HG03064 (cell line): ENCODE results near the gene TBXA2R.
"Not testable (repeated sequence)": the region's sequence is repeated elsewhere in the genome, so short reads cannot be mapped to it uniquely, and the experiment has no call there.

ENCODE experiments used
- ATAC-seq: cut with Tn5 transposase; IDR thresholded peaks from one replicate; pipeline ENCODE4 v1.9.1; 2021; ENCODE audit warnings: low read depth; ENCODE audit not compliant: unreplicated experiment

The TBXA2R gene

DNA sequence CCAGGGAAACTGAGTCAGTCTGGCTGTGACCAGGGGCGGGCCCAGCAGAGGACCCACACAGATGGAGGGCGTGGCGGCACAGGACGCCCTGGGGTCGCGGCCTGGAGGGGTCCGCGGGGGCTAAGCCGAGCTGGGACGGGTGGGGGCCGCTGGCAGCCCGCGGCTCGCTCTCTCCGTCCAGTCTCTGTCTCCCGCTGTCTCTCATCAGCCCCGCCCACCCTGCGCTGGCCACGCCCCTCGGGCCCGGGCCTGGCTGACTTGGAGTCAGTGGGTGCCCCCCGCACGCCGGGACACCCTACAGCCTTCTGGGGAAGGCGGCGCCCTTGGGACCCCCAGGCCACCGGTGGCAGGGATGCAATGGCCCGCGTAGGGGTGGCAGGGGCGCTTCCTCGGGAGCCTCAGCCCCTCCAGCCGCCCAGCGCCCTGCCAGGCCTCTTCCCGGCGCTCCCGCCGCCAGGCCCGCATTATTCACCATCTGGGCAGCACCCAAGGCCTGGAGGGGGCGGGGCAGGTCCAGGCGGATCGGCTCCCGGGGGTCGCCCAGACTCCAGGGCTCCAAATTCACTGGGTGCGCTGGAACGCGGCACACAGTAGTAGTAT, at the start of gene TBXA2R:
Gene TBXA2R, minus strand, starts transcription at position 186 of the 600 bp plus-strand sequence. CDS start 6,241 bp downstream, outside the sequence.
- no peak for ATAC-seq

DNA sequence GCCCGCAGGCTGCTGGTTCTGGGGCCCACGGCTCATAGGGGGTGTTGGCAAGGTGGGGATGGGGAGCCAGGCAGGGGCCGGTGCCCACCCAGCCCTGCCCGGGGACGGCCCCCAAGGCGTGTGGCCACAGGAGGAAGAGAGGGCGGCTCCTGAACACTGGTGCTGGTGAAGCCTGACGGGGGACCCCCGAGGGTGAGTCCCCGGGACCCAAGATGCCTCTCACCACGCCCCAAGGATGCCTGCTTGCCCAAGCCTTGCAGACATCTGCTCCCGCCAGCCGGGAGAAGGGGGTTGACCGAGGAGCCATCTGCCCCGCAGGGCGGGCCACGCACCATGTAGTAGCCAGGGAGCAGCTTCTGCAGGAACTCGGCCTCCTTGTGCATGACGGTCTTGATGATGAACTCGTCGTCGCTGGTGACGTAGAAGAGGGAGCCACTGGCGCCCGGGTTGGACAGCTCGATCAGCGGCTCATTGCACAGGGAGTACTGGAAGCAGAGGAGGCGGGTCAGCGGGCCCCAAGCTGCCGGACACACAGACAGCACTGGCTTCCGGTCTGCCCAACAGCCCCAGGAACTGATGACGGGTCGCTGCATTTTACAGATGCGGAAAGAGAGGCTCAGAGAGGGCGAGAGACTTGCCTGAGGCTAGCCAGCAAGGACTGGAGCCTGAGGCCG, 49.5 kb upstream of the TBXA2R start:
- no peak for ATAC-seq

DNA sequence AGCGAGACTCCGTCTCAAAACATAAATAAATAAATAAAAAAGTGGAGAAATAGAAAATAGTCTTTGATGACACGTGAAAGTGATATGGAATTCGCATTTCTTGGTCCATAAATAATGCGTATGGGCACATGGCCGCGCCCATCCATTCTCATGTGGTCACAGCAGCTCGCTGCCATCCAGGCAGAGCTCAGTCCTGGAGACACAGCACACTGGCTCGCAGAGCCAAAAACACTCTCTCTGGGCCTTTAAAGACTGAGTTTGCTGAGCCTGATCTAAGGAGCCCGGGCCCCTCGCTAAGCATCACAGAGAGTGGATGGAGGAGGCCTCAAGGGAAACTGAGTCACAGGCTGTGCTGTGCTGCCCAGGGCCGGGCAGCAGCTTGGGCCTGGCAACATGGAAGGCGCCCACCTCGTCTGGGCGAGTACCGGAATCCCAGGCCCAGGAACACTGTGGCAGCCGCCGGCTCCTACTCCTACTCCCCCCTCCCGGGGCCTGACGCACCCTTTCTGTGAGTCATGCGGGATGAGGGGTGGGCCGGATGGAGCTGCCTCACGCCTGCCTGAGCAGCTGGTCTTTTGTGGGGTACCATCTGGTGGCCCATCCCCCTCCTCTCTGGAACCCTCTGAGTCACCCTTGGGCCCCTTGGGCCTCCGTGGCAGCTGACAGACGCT, 48.9 kb upstream of the TBXA2R start:
- no peak for ATAC-seq

DNA sequence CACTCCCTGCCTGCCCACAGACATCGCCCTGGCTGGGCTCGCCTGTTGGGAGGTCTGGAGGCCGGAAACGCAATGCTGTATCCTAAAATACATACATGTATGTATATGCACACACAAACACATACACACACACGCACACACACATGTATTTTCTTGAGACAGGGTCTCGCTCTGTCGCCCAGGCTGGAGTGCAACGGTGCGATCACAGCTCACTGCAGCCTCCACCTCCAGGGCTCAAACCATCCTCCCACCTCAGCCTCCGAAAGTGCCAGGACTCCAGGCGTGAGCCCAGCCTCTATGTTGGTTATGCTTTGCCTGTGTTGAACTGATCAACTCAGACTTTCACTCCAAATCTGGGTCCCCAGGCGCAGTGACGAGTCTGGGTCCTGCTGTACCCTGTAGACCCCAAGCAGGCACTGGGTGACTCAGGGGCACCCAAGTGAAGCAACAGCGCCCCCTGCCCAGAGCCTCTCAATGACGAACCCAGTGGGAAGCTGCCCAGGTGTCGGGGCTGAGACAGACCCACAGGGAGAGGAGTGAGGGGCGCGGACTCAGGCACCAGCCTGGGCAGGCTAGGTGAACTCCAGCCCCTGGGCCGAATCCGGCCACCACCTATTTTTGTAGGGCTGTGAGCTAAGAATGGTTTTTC, 47.3 kb upstream of the TBXA2R start:
- ATAC-seq = no peak

DNA sequence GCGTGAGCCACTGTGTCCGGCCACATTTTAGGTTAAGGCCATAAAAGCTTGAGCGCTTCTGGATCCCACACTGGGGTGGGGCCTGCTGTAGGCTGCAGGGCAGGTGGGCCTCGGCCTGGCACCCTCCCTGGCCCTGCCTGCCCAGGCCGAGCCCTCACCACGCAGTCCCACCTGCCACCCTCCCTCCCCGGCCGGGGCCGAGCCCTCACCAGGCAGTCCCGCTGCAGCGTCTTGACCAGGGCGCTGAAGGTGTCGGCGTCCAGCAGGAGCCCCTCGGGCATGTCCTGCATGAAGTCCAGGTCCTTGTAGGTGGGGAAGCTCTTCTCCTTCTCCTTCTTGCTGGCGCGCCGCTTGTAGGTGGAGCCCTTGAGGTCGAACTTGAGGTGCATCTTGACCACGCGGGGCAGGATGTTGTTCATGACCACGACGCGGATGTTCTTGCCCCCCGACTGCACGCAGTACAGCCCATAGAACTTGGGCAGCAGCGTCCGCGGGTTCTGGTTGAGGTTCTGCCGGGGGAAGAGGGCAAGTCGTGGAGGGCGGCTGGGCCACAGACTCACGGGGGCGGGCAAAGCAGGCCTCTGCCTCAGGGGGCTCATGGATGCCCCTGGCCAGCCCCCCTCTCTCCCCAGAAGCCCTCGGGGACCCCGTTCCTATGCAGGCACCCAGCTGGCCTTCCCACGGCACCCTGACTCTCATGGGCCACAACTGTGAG, 46.6 kb upstream of the TBXA2R start:
- ATAC-seq = no peak

DNA sequence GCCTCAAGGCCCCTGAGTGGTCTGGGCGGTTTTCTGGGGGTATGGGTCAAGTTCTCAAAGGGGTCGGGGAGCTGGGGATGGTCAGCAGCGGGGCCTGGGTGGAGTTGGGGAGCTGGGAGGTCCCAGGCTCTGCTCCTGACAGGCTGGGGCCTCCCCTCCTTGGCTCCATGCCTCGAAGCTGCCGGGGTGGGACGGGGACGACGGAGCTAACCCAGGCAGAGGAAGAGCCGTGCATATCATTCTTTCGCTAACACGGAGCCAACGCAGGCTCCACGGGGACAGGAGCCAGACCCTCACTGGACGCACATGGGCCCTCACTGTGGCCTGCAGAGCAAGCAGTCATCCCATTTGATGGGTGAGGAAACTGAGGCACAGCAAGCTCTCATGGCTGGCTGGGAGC, 45.7 kb upstream of the TBXA2R start:
- ATAC-seq = no peak

DNA sequence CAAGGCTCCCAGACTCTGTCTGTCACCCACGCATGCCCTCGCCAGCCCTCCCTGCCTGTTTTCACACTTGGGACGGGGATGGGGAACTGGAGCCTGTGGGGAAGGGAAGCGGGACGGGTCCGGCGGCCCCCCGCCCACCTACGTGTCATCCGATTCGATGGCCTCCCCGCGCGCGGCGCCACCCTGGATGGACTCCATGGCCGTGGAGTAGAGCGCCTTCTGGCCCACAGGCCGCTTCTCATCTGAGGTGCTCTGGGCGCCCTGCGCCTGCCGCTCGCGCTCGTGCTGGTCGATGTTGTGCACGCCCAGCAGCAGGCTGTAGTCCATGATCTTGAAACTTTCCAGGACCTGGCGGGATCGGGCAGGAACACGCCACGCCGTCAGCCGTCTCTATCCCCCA, 45.0 kb upstream of the TBXA2R start:
- ATAC-seq = no peak

DNA sequence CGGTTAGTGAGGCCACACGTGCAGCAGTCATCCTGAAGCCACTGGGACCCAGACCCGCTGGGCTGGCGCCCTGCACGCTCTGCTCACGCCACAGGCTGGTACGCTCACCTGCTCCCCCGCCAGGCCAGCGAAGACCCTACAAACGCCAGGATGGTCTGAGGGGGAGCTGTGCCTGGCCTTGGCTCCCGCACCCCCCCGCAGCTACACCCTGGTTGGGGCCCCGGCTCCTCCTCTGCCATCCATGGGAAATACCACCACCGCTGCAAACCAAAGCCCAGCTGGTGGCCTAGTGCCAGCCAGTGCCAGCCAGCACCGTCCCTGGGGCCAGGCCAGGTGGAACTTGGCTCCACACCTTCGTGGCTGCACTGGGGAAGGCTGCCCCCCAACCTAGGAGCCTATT, 43.2 kb upstream of the TBXA2R start:
- no peak for ATAC-seq

DNA sequence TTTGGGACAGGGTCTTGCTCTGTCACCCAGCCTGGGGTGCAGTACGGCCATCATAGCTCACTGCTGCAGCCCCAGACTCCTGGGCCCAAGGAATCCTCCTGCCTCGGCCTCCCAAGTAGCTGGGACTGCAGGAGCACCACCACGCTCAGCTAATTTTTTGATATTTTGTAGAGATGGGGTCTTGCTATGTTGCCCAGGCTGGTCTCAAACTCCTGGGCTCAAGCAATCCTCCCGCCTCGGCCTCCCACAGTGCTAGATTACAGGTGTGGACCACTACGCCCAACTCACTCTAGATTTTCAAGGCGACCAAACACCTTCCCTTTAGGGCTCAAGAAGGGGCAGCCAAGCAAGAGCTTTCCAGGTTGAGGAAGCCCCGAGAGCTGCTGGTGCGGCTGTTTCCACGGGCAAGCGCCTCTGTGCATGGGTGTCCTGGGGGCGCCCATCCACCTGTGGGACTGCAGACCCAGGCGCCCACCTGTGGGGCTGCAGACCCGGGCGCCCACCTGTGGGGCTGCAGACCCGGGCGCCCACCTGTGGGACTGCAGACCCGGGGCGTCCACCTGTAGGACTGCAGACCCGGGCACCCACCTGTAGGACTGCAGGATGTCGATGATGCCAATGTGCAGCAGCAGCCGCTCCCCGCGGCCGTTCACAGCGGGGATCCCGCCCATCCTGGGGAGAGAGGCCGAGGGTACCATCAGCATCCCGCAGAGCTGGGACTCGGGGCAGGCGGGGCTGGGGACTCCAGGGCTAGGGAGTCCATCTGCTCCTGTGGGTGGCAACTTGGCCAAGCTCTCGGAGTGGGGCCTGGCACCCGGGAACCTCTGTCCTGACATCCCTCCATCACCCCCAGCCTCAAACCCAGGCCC, 41.6 kb upstream of the TBXA2R start:
- ATAC-seq = no peak

DNA sequence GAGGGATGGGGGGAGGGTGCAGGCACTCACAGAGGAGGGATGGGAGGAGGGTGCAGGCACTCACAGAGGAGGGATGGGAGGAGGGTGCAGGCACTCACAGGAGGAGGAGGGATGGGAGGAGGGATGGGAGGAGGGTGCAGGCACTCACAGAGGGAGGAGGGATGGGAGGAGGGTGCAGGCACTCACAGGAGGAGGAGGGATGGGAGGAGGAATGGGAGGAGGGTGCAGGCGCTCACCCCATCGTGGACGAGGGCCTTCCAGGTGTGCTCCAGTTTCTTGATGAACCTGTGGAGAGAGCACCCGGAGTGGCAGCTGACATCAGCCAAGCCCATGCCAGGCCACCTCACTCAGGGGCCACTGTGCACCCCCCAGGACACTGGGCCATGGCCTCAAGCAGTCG, 40.4 kb upstream of the TBXA2R start:
- not testable (repeated sequence) for ATAC-seq

DNA sequence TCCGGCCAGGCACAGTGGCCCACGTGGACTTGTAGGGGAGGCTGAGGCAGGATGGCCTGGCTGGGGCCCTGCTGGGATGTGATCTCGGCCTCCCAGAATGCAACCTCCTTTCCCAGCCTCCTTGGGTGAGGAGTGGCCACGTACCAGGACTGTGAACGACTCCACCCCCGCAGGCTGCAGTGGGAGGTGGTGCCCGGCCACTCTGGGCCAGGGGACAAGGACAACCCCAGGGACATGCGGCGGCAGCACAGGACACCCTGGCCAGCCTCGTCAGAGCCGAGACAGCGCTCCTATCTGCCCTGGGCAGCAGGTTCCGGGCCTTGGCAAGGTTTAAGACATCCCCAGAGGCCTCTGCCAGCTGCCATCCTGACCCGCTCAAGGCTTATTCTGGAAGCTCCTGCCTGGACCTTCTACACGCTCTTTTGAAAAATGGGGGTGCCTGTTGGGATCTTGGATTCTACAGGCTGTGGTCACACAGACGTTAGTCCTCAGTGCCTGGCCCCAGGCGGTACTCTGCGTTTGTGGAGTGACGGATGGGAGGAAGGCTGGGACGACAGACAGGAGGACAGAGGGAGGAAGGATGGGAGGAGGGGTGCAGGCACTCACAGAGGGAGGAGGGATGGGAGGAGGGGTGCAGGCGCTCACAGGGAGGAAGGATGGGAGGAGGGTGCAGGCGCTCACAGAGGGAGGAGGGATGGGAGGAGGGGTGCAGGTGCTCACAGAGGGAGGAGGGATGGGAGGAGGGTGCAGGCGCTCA, 39.8 kb upstream of the TBXA2R start:
- no peak for ATAC-seq

DNA sequence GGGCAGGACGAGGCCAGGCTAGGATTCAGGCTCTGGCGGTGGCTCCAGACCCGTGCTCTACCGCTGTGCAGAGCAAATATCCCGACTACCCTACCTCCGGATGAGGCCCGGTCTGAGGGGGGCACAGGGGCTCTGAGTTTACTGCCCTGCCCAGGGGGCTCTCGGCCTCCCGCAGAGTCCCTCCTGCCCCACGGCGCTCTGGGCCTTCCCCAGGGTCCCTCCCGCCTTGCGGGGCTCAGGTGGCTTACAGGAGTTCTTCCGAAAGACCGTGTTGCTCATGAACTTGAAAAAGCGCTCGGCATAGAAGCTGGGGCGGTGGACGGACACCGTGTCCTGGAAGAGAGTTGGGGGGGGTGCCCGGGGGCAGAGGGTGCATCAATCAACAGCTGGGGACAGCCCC, 39.1 kb upstream of the TBXA2R start:
- no peak for ATAC-seq

DNA sequence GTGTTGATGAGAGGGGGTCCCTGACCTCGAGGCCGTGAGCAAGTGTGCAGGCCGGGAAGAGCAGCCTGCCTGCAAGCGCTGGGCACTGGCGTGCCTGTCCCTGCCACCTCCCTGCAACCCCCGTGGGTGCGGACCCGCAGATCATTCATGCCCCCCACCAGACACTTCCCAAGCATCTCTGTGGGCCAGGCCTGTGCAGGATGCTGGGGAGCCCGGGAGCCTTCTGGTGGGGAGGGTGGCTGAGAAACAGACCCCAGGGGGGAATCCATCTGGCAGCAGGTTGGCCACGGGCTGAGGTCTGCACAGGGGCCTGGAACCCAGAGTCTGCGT, 38.4 kb upstream of the TBXA2R start:
- no peak for ATAC-seq

DNA sequence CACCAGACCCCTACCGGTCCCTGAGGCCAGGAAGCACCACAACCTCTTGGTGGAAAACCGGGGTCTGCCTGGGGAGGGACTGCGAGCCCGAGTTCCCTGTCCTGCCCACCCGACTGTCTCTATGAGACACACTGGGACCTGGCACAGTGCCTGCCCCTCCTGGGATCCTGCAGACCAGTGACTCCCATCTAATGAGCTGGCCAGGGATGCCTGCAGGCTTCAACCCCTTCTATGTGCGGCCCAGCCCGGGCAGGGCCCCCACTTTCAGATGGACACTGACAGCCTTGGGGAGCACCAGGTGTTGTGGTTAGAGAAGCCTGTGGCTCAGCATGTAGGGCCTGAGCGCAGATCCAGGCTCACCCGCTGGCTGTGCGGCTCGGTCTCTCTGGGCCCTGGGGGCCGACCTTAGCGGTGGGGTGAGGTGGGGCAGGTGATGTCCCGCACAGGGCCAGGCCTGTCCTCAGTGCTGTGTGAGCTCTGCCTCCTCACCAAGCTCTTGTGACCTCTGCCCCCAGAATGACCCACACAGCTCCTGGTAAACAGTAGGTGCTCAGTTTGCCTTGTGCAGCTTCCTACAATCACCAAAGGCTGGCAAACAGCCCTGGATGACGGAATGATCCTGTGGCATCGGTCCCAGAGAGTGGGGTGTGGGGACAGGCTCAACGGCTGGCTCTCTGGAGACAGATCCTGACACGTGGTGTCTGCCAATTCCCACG, 37.8 kb upstream of the TBXA2R start:
- no peak for ATAC-seq

DNA sequence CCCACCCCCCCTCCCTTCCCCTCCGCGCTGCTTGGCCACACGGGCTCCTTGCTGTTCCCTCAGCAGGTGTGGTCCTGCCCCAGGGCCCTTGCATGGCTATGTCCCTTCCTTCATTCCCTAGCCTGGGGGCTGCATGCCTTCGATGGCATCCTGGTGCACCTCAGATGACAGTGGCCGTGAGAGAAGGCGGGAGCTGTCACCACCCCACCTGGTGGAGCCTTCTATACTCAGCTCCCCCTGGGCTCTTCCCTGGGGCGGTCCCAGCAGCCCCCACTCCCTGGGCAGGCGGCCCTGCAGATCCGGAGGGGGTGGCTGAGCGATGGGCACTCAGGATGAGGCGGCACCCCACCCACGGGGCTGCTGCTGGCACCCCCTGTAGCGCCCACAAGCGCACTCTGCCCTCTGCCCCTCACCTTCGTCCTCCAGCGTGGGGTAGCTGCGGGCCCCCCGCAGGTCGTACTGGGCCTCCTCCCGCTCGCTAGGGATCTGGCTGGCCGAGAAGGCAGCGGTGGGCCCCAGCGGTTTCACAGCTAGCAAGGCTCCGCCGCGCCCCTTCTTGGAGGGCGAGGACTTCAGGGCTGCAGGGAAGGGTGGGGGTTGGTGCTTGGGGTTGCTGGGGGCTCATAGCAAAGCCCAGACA, 37.1 kb upstream of the TBXA2R start:
- no peak for ATAC-seq

DNA sequence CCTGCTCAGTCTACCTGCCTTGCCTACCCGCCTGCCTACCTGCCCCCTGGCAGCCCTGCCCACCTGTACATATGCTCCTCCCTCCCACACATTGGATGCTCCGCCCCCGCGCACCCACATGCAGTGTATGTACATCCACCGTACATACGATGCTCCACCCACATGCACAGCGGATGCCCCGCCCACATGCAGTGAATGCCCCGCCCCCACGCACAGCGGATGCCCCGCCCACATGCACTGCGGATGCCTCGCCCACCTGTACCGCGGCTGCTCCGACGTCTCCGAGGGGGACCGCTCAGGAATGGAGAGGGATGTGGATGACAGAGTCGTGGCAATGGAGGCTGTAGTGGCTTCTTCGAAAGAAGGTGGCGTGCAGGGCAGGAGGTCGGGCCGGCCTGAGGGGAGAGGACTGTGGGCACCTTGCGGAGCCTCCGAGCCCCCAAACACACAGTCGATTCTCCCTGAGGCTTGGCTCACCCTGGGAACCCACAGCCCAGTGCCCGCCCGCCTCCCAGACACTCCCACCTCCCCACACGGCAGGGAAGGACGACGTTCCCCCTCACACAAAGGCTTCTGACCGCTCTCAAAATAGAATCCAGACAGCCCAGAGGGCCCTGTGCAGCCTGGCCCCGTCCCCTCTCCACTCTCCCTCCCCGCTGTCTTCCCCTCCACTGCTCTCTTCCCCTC, 36.5 kb upstream of the TBXA2R start:
- ATAC-seq = no peak

DNA sequence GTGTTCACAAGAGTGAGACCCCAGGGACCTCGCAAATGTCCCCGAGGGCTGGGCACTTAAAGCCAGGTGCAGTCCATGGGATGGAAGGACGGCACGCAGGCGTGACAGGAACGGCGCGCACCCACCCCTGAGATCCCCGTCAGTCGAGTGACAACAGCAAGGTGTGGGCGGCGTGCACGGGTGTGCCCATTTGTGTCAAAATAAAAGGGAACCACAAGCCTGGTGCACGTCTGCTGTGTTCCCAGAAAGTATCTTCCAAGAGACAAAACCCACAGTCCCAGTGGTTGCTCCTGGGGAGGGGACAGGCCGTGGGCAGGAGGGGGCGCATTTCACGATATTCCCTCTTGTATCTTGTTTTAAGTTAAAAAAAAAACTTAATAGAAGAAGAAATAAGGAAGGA, 35.6 kb upstream of the TBXA2R start:
- no peak for ATAC-seq
